Superior temporal gyrus (tissue), 1 donor: ENCODE measurements around the gene TRPM6.
"Not testable (repeated sequence)": the region's sequence is repeated elsewhere in the genome, so short reads cannot be mapped to it uniquely, and the experiment has no call there.

Experiments
- DNase-seq: peaks from one replicate; pipeline ENCODE4 v3.0.0-alpha.2; 2016; ENCODE audit errors: extremely low spot score

TRPM6 gene, protein sequence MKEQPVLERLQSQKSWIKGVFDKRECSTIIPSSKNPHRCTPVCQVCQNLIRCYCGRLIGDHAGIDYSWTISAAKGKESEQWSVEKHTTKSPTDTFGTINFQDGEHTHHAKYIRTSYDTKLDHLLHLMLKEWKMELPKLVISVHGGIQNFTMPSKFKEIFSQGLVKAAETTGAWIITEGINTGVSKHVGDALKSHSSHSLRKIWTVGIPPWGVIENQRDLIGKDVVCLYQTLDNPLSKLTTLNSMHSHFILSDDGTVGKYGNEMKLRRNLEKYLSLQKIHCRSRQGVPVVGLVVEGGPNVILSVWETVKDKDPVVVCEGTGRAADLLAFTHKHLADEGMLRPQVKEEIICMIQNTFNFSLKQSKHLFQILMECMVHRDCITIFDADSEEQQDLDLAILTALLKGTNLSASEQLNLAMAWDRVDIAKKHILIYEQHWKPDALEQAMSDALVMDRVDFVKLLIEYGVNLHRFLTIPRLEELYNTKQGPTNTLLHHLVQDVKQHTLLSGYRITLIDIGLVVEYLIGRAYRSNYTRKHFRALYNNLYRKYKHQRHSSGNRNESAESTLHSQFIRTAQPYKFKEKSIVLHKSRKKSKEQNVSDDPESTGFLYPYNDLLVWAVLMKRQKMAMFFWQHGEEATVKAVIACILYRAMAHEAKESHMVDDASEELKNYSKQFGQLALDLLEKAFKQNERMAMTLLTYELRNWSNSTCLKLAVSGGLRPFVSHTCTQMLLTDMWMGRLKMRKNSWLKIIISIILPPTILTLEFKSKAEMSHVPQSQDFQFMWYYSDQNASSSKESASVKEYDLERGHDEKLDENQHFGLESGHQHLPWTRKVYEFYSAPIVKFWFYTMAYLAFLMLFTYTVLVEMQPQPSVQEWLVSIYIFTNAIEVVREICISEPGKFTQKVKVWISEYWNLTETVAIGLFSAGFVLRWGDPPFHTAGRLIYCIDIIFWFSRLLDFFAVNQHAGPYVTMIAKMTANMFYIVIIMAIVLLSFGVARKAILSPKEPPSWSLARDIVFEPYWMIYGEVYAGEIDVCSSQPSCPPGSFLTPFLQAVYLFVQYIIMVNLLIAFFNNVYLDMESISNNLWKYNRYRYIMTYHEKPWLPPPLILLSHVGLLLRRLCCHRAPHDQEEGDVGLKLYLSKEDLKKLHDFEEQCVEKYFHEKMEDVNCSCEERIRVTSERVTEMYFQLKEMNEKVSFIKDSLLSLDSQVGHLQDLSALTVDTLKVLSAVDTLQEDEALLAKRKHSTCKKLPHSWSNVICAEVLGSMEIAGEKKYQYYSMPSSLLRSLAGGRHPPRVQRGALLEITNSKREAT (N-terminal part only)

DNA sequence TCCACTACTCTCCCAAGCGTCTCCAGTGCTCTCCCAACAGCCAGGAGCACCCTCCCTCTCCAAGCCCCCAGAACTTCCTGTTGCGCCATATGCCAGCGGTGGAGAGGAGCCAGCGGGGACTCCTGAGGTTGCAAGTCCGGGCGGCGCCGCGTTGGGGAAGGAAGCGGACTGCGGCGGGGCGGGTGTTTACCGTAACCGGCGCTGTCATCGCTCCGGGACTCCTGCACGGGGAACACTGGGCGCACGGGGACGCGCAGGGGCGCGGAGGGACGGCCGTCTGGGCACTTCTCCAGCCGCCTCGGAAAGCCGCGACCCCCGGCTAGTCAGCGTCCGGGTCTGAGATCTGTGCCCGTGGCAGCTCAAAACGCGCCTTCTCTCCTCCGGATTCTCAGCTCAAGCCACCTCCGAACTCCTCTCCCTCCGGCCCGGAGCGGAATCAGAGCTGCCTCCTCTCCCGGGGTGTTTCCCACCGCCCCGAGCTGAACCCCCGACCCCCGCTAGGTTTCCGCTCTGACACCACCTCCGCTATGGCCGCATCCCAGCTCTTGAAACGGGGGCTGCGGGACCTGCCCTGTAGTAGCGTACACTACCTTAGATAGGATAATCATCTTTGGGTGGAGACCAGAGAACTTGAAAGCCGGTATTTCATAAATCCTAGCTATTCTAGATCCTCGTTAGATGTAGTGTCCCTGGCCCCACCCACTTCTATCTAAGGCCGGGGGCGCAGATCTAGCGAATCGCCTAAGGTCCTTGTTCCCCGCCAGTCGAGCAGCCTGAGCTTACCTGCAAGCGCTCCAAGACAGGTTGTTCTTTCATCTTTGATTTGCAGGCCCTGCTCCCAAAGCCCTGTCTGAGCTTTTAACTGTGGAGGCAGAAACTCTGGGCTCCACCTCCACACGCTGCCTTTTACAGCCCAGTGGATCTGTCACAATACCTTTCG lies at the start of gene TRPM6:
Gene TRPM6, minus strand, starts transcription at position 881 of the 940 bp plus-strand sequence. Its CDS starts 65 bp downstream, at position 816.
- DNase-seq = no peak

DNA sequence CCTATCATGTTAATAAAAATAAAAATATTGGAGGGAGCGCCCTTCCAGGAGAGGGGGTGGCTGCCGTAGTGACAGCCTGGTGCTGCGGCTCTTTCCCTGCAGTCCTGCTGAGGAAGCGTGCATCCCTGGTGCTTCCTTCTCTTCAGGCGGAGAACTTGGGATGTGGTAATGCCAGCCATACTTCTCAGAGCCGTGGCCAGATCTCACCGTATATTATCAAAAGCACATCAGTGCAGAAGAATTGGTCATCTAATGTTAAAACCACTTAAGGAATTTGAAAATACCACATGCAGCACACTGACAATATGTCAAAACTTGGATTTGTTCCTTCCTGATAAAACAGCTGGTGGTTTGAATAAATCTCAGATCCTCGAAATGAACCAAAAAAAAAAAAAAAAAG lies 47.3 kb upstream of the TRPM6 start:
- DNase-seq = no peak

DNA sequence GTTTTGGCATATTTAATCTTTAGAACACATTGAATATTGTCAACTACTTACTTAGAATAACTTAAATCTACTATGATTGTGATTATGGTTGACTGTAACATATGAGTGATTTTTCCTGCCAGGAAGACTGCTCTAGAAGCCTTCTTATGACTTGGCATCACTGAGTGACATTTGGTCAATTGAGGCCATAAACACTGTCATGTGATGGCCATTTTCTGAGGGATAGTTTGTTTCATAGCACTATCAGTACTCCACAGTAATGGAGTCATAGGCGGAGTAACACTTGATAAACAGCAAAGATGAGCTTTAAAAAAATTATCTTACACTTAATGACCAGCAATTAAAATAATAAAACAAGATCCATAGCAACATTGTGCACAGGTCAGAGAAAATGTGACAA lies 34.0 kb upstream of the TRPM6 start:
- no peak for DNase-seq

DNA sequence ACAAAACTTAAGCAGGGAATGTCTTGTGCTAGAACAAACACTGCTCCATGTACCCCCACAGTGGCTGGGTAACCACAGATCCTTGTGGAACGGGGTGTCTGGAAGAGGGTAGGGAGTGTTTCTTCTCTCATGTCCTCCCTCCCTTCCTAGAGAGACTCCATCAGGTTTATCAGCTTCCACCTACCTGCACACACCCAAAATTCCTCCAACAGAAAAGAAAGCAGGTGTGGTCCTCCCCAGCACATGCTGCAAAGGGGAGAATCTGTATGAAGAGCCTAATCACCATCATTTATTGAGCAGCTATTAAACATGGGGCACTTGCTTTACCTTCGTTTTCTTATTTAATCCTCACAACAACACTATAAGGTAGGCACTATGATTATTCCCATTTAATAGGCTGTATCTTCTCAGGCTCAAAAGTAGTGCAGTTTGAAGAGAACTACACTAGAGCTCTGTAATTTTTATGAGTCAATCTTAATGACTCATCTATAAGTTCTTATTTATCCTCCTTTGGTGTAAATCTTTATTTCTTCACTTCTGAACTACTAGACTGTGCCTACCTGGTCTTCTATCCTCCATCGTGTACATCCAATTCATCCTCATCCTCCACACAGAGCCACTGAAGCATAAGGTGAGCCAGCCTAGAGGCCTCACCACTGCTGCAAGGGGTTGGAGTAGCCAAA lies 33.4 kb upstream of the TRPM6 start:
- no peak for DNase-seq

GRCh38 chr9:74910036-74910435 lies 22.3 kb upstream of the TRPM6 start:
- no peak for DNase-seq

GRCh38 chr9:74908665-74909064 lies 20.9 kb upstream of the TRPM6 start:
- no peak for DNase-seq

- no peak for DNase-seq
These were observed 19.4 kb upstream of the TRPM6 start for GRCh38 chr9:74907085-74907484.

- no peak for DNase-seq
These were observed 13.3 kb upstream of the TRPM6 start for GRCh38 chr9:74901001-74901400.

GRCh38 chr9:74888449-74888848 lies 728 bp upstream of the TRPM6 start:
- DNase-seq = not testable (repeated sequence)

GRCh38 chr9:74887981-74888370 lies 255 bp upstream of the TRPM6 start:
- no peak for DNase-seq

GRCh38 chr9:74876382-74876949 lies 11.3 kb downstream of the TRPM6 start:
- no peak for DNase-seq

DNA sequence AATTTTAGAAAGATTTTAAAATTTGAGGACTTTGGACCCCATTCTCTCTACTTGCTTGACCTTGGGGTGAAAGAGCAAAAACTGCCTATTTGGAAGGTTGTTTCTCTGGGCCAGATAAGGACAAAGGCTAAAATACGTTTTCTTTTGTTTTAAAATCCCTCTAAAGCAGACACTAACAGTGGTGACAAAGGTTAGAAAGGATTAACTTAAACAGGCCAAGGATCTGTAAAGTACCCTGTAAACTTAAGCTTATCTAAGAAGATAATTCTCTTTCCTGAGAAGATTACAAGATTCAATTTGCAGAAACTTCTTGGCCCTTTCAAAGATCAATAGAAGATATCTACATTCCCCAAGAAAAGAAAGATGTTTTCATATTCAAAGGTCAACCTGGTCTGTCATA lies 12.1 kb downstream of the TRPM6 start:
- DNase-seq = no peak

- DNase-seq = no peak
These were observed 13.5 kb downstream of the TRPM6 start for GRCh38 chr9:74874220-74874619.

GRCh38 chr9:74872619-74873233 lies 15.0 kb downstream of the TRPM6 start:
- DNase-seq = no peak

GRCh38 chr9:74867483-74867882 lies 20.2 kb downstream of the TRPM6 start:
- DNase-seq = no peak

DNA sequence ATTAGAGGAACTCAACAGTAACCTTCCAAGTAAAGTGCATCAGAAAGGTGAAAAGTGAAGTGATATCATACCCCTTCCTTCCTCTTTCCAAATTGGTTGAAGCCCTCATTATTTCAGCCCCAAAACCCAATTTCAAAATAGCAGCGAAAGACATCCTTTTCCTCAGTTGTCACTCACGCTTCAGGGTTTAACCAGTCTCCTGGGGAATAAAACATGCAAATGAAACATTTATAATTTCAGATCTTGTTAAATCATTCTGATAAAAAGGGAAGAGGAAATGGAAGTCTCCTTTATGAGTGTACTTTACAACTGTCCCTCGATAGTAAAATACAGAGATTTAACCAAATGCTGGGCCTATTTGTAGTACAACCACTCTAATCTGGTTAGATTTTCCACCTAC lies 22.5 kb downstream of the TRPM6 start:
- no peak for DNase-seq

GRCh38 chr9:74861773-74862474 lies 25.8 kb downstream of the TRPM6 start:
- DNase-seq = no peak

GRCh38 chr9:74861071-74861470 lies 26.6 kb downstream of the TRPM6 start:
- no peak for DNase-seq

- not testable (repeated sequence) for DNase-seq
These were observed 27.5 kb downstream of the TRPM6 start for GRCh38 chr9:74860247-74860646.
